SK-N-SH (cell line): ENCODE data around the gene KRT35. TPM values are rescaled to one million over a fixed set of nuclear protein-coding genes. Genes with fewer than 3 reads are reported as not detected.
A peak's percentile ranks its signal among the peaks of the same experiment; 100 is the strongest.

ENCODE experiments used
- CHD2 ChIP-seq: fragments of 150-350 bp; IDR thresholded peaks from 2 replicates; pipeline ENCODE4 v1.6.1; 2018; ENCODE audit warnings: low read length; ENCODE audit not compliant: partially characterized antibody
- ELF1 ChIP-seq: IDR thresholded peaks from 2 replicates; pipeline ENCODE4 v1.4.0; 2012
- EP300 ChIP-seq, 2 experiments: IDR thresholded peaks; 2 replicates each; pipeline versions ENCODE4 v1.4.0 to v1.6.1; 2012; ENCODE audit warnings: borderline replicate concordance in 1 of 2, low read depth in 1 of 2, low read length in 1 of 2
- EZH2phosphoT487 ChIP-seq: fragments of 200-600 bp; sonication (generic); IDR thresholded peaks from 2 replicates; pipeline ENCODE4 v1.6.1; 2017; ENCODE audit warnings: low read depth, mixed run types, mild to moderate bottlenecking, antibody characterized with exemption, moderate library complexity, borderline replicate concordance
- FOSL2 ChIP-seq: IDR thresholded peaks from 2 replicates; pipeline ENCODE4 v1.4.0; 2012; ENCODE audit warnings: low read depth, mild to moderate bottlenecking, moderate library complexity, borderline replicate concordance
- FOXJ3 ChIP-seq: sonication (generic); formaldehyde crosslinking; IDR thresholded peaks from 2 replicates; pipeline ENCODE4 v1.5.1; 2020; ENCODE audit warnings: mild to moderate bottlenecking, missing genetic modification reagents
- FOXM1 ChIP-seq: IDR thresholded peaks from 2 replicates; pipeline ENCODE4 v1.4.0; 2012; ENCODE audit warnings: low read depth, mild to moderate bottlenecking
- GABPA ChIP-seq: IDR thresholded peaks from 2 replicates; pipeline ENCODE4 v1.4.0; 2012; ENCODE audit warnings: low read depth, mild to moderate bottlenecking
- GATA2 ChIP-seq: sonication (generic); formaldehyde crosslinking; IDR thresholded peaks from 2 replicates; pipeline ENCODE4 v1.5.0; 2020; ENCODE audit warnings: mild to moderate bottlenecking, missing genetic modification reagents
- IRF3 ChIP-seq: fragments of 150-350 bp; IDR thresholded peaks from 2 replicates; pipeline ENCODE4 v1.6.1; 2016; ENCODE audit warnings: mild to moderate bottlenecking, low read depth, low read length
- JUND ChIP-seq: IDR thresholded peaks from 2 replicates; pipeline ENCODE4 v1.4.0; 2012
- MEF2A ChIP-seq: IDR thresholded peaks from 2 replicates; pipeline ENCODE4 v1.4.0; 2012; ENCODE audit warnings: low read depth, borderline replicate concordance
- MXI1 ChIP-seq: IDR thresholded peaks from 2 replicates; pipeline ENCODE4 v1.6.1; 2012; ENCODE audit warnings: mild to moderate bottlenecking, low read depth, low read length, improper control_type of control experiment
- NFIC ChIP-seq: IDR thresholded peaks from 2 replicates; pipeline ENCODE4 v1.4.0; 2012; ENCODE audit warnings: borderline replicate concordance
- NRF1 ChIP-seq: IDR thresholded peaks from 2 replicates; pipeline ENCODE4 v1.6.1; 2012; ENCODE audit warnings: low read depth, mild to moderate bottlenecking, low read length
- PBX3 ChIP-seq: IDR thresholded peaks from 2 replicates; pipeline ENCODE4; 2012
- POLR2AphosphoS5 ChIP-seq: IDR thresholded peaks from 2 replicates; pipeline ENCODE4 v1.6.1; 2012; ENCODE audit warnings: low read depth, low read length
- RAD21 ChIP-seq: IDR thresholded peaks from 2 replicates; pipeline ENCODE4 v1.6.1; 2012; ENCODE audit warnings: mild to moderate bottlenecking, low read length
- RCOR1 ChIP-seq: fragments of 150-350 bp; IDR thresholded peaks from 2 replicates; pipeline ENCODE4 v1.6.1; 2017; ENCODE audit warnings: antibody characterized with exemption, low read length
- RFX5 ChIP-seq: IDR thresholded peaks from 2 replicates; pipeline ENCODE4 v1.6.1; 2012; ENCODE audit warnings: mild to moderate bottlenecking, improper control_type of control experiment, low read length
- RXRA ChIP-seq: IDR thresholded peaks from 2 replicates; pipeline ENCODE4 v1.4.0; 2012; ENCODE audit warnings: low read depth, mild to moderate bottlenecking, borderline replicate concordance
- SIN3A ChIP-seq: IDR thresholded peaks from 2 replicates; pipeline ENCODE4 v1.6.1; 2012; ENCODE audit warnings: low read depth, mild to moderate bottlenecking, low read length, moderate library complexity, borderline replicate concordance
- SMC3 ChIP-seq: IDR thresholded peaks from 2 replicates; pipeline ENCODE4 v1.6.1; 2012; ENCODE audit warnings: low read depth, low read length, improper control_type of control experiment
- TCF12 ChIP-seq: IDR thresholded peaks from 2 replicates; pipeline ENCODE4 v1.4.0; 2012
- TEAD4 ChIP-seq: IDR thresholded peaks from 2 replicates; pipeline ENCODE4 v1.4.0; 2012; ENCODE audit warnings: mild to moderate bottlenecking, borderline replicate concordance; ENCODE audit not compliant: insufficient read depth
- USF2 ChIP-seq: fragments of 150-350 bp; IDR thresholded peaks from 2 replicates; pipeline ENCODE4 v1.6.1; 2017; ENCODE audit warnings: antibody characterized with exemption, low read length, low read depth, borderline replicate concordance
- YY1 ChIP-seq: IDR thresholded peaks from 2 replicates; pipeline ENCODE4 v1.4.0; 2012; ENCODE audit warnings: low read depth, mild to moderate bottlenecking
- polyA plus RNA-seq, 3 experiments: library from polyadenylated mRNA; depleted of rRNA; stranded (reverse); fragments of >200 nt; gene quantifications; 2 replicates each; pipeline ENCODE4 v1.2.3, GENCODE V29; 2012
- TF ChIP-seq, protein P1 (sequence below): IDR thresholded peaks from 2 replicates; pipeline ENCODE4 v1.4.0; 2012; ENCODE audit warnings: low read depth, borderline replicate concordance

KRT35 gene
- polyA plus RNA-seq, 1 of the 3 experiments (the other 2 are of a cell fraction), result not detected

- TF ChIP-seq YY1, result no peak
- peak; percentile 95 to 97 for TF ChIP-seq EP300 (IDR thresholded peaks at IDR 0.05; ENCODE audit: borderline replicate concordance in 1 of 2, low read depth in 1 of 2, low read length in 1 of 2)
- TF ChIP-seq JUND, result peak; percentile 99
- TF ChIP-seq MXI1, result peak; percentile 27; the same call in 1 of the 2 replicates
- TF ChIP-seq FOSL2, result peak; percentile 98
- peak; percentile 91 for TF ChIP-seq POLR2AphosphoS5
- no peak; the same call in 1 of the 2 replicates for TF ChIP-seq SIN3A
- TF ChIP-seq FOXM1, result peak; percentile 70; the same call in 1 of the 2 replicates
- no peak; the same call in 1 of the 2 replicates for TF ChIP-seq SMC3
- TF ChIP-seq, protein P1, sequence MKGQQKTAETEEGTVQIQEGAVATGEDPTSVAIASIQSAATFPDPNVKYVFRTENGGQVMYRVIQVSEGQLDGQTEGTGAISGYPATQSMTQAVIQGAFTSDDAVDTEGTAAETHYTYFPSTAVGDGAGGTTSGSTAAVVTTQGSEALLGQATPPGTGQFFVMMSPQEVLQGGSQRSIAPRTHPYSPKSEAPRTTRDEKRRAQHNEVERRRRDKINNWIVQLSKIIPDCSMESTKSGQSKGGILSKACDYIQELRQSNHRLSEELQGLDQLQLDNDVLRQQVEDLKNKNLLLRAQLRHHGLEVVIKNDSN, result peak; percentile 49
- 0 out of 2 replicates have a peak, but pooled peaks have one; percentile 24 for TF ChIP-seq GABPA
- no peak for TF ChIP-seq IRF3
- peak; percentile 31; the same call in 1 of the 2 replicates for TF ChIP-seq FOXJ3 (CRISPR knock-in tag)
- peak; percentile 92 for TF ChIP-seq PBX3
- TF ChIP-seq CHD2, result peak; percentile 89
- TF ChIP-seq MEF2A, result peak; percentile 60; the same call in 1 of the 2 replicates
- peak; percentile 54 for TF ChIP-seq TEAD4
- TF ChIP-seq TCF12, result peak; percentile 99
- peak; percentile 93 for TF ChIP-seq RFX5
- peak; percentile 85 for TF ChIP-seq NFIC
- TF ChIP-seq EZH2phosphoT487, result no peak
- no peak for TF ChIP-seq USF2
- TF ChIP-seq ELF1, result peak; percentile 24; the same call in 1 of the 2 replicates
- peak; percentile 49 for TF ChIP-seq RAD21
- peak; percentile 78; the same call in 1 of the 2 replicates for TF ChIP-seq RXRA
- TF ChIP-seq NRF1, result no peak
- peak; percentile 100 for TF ChIP-seq GATA2 (CRISPR knock-in tag)
- TF ChIP-seq RCOR1, result peak; percentile 81
- TF ChIP-seq, all 33 proteins: peak for 25
Measured at GRCh38 chr17:41530062-41531048, 49.4 kb upstream of the KRT35 start (continued).
